ENCODE results near the gene WDR73. TPM values are rescaled to one million over a fixed set of nuclear protein-coding genes. Genes with fewer than 3 reads are reported as not detected.

WDR73 gene
- polyA plus RNA-seq, 1 of the 3 experiments (the other 2 are of a cell fraction): 32.9 TPM

DNA sequence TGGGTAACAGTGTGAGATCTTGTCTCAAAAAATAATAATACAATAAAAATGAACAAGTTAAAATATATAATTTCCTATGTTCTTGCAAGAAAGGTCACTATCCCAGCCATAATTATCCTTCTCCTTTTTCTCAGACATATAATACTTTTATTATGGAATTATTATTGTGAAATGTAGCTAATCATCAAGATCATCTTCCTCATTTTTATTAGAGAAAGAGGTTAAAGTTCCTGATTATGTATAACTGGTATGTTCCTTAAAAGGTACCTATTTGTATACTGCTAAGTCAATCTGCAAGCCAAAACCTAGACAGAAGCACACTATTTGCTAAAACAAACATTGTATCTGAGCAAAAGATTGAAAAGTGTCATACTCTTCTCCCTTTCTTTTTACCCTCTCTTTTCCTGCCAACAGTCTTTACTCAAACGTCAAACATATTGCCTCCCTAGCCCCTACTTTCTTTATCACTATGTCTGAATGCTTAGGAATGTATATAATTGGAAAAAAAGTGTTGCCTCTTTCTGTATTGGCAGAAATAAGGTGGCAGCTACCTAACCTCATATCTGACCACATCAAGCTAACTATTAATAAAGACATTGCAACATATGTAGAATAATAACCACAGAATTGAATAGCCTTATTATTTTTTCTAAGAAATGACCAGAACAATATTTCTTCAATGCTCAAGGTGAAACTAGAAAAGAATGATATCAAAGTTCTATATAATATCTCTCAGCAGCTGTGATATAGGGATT is 43.3 kb upstream of the WDR73 start:
- H3K4me1 ChIP-seq (ENCODE audit: control insufficient read depth in 1 of 2, insufficient read depth in 2 of 2, low read depth in 1 of 2, low read length in 1 of 2): no peaks in the 10 kb centered on the region
- H3K4me2 ChIP-seq: no peak overlapping the region
- no peak overlapping the region for H3K27ac ChIP-seq (ENCODE audit: low read depth in 2 of 2, low read length in 1 of 2)
- H3K9ac ChIP-seq: no peak overlapping the region
- H3K4me3 ChIP-seq (ENCODE audit: low read depth in 2 of 2, low read length in 1 of 2): no peak overlapping the region
- ChIA-PET CTCF (interaction anchor here (1.0 to 1.4 kb wide), 2 partner anchors 12 to 39 kb away, joined by 3 read pairs; no protein-coding TSS in a partner anchor), POLR2A (no interaction called here)
- H3K9me3 ChIP-seq: no peaks in the 10 kb centered on the region
- peaks cover 16% of the 10 kb centered on the region for H3F3A ChIP-seq (replicated peaks; ENCODE audit: insufficient read depth)
- DNase-seq: no peak
- no peak overlapping the region for H2AFZ ChIP-seq (ENCODE audit: low read depth)
- H4K20me1 ChIP-seq (ENCODE audit: insufficient read depth): peaks cover 82% of the 10 kb centered on the region
- 69% methylated on average over 1 of the region's 1 CpG for WGBS (ENCODE audit: low lambda C conversion rate)
- no peak for TF ChIP-seq MEF2A (IDR thresholded peaks at IDR 0.05; ENCODE audit: borderline replicate concordance, low read depth)
- TF ChIP-seq TCF12 (IDR thresholded peaks at IDR 0.05): no peak
- no peak for TF ChIP-seq NRF1 (IDR thresholded peaks at IDR 0.05; ENCODE audit: low read depth, low read length)
- TF ChIP-seq, protein P1, sequence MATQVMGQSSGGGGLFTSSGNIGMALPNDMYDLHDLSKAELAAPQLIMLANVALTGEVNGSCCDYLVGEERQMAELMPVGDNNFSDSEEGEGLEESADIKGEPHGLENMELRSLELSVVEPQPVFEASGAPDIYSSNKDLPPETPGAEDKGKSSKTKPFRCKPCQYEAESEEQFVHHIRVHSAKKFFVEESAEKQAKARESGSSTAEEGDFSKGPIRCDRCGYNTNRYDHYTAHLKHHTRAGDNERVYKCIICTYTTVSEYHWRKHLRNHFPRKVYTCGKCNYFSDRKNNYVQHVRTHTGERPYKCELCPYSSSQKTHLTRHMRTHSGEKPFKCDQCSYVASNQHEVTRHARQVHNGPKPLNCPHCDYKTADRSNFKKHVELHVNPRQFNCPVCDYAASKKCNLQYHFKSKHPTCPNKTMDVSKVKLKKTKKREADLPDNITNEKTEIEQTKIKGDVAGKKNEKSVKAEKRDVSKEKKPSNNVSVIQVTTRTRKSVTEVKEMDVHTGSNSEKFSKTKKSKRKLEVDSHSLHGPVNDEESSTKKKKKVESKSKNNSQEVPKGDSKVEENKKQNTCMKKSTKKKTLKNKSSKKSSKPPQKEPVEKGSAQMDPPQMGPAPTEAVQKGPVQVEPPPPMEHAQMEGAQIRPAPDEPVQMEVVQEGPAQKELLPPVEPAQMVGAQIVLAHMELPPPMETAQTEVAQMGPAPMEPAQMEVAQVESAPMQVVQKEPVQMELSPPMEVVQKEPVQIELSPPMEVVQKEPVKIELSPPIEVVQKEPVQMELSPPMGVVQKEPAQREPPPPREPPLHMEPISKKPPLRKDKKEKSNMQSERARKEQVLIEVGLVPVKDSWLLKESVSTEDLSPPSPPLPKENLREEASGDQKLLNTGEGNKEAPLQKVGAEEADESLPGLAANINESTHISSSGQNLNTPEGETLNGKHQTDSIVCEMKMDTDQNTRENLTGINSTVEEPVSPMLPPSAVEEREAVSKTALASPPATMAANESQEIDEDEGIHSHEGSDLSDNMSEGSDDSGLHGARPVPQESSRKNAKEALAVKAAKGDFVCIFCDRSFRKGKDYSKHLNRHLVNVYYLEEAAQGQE (IDR thresholded peaks at IDR 0.05; ENCODE audit: low read depth, low read length): no peak
- TF ChIP-seq EZH2phosphoT487 (IDR thresholded peaks at IDR 0.05; ENCODE audit: borderline replicate concordance, low read depth): no peak
- no peak for TF ChIP-seq TAF1 (IDR thresholded peaks at IDR 0.05; ENCODE audit: borderline replicate concordance, low read depth, low read length)
- no peak for TF ChIP-seq FOXM1 (IDR thresholded peaks at IDR 0.05; ENCODE audit: low read depth)
- no peak for TF ChIP-seq MXI1 (IDR thresholded peaks at IDR 0.05; ENCODE audit: low read depth, low read length)
- no peak for TF ChIP-seq FOSL2 (IDR thresholded peaks at IDR 0.05; ENCODE audit: borderline replicate concordance, low read depth)
- TF ChIP-seq GATA2 (CRISPR knock-in tag; IDR thresholded peaks at IDR 0.05): no peak
- TF ChIP-seq, protein P2, sequence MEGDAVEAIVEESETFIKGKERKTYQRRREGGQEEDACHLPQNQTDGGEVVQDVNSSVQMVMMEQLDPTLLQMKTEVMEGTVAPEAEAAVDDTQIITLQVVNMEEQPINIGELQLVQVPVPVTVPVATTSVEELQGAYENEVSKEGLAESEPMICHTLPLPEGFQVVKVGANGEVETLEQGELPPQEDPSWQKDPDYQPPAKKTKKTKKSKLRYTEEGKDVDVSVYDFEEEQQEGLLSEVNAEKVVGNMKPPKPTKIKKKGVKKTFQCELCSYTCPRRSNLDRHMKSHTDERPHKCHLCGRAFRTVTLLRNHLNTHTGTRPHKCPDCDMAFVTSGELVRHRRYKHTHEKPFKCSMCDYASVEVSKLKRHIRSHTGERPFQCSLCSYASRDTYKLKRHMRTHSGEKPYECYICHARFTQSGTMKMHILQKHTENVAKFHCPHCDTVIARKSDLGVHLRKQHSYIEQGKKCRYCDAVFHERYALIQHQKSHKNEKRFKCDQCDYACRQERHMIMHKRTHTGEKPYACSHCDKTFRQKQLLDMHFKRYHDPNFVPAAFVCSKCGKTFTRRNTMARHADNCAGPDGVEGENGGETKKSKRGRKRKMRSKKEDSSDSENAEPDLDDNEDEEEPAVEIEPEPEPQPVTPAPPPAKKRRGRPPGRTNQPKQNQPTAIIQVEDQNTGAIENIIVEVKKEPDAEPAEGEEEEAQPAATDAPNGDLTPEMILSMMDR (IDR thresholded peaks at IDR 0.05): no peak
- no peak for TF ChIP-seq JUND (IDR thresholded peaks at IDR 0.05)
- peaks cover 100% of the 10 kb centered on the region for H3K79me2 ChIP-seq (ENCODE audit: insufficient read depth)
- H3K9me2 ChIP-seq: no peaks in the 10 kb centered on the region
- peaks cover 0 to 8% of the 10 kb centered on the region in 2 experiments for H3K36me3 ChIP-seq (replicated peaks in 1 of 2; ENCODE audit: control insufficient read depth in 1 of 2, insufficient read depth in 2 of 2, low read length in 1 of 2)
- H3K27me3 ChIP-seq (ENCODE audit: insufficient read depth): no peaks in the 10 kb centered on the region

Data from SK-N-SH (cell line).